ENCODE measurements around the gene NLGN1.

The NLGN1 gene

GRCh38 chr3:174168538-174169254, 771.2 kb downstream of the NLGN1 start:
- TF ChIP-seq GATA2 (IDR thresholded peaks at IDR 0.05; ENCODE audit: low read depth, low read length) (no peak), GATA3 (IDR thresholded peaks at IDR 0.05; ENCODE audit: low read depth, low read length) (no peak)

- TF ChIP-seq GATA2 (IDR thresholded peaks at IDR 0.05; ENCODE audit: low read depth, low read length): no peak
- TF ChIP-seq GATA3 (IDR thresholded peaks at IDR 0.05; ENCODE audit: low read depth, low read length): no peak
Observed at GRCh38 chr3:174169736-174170135, 772.2 kb downstream of the NLGN1 start.

- TF ChIP-seq GATA2 (IDR thresholded peaks at IDR 0.05; ENCODE audit: low read depth, low read length) (no peak), GATA3 (IDR thresholded peaks at IDR 0.05; ENCODE audit: low read depth, low read length) (no peak)
Observed at GRCh38 chr3:174170248-174170647, 772.7 kb downstream of the NLGN1 start.

- TF ChIP-seq GATA3 (IDR thresholded peaks at IDR 0.05; ENCODE audit: low read depth, low read length): peak; percentile 72
- TF ChIP-seq GATA2 (IDR thresholded peaks at IDR 0.05; ENCODE audit: low read depth, low read length): no peak; the same call in 1 of the 2 replicates
Observed at GRCh38 chr3:174186377-174186989, 788.9 kb downstream of the NLGN1 start.

- TF ChIP-seq GATA3 (IDR thresholded peaks at IDR 0.05; ENCODE audit: low read depth, low read length) (no peak), GATA2 (IDR thresholded peaks at IDR 0.05; ENCODE audit: low read depth, low read length) (no peak)
Observed at GRCh38 chr3:174191380-174191779, 793.8 kb downstream of the NLGN1 start.

GRCh38 chr3:174191895-174192294, 794.4 kb downstream of the NLGN1 start:
- TF ChIP-seq GATA2 (IDR thresholded peaks at IDR 0.05; ENCODE audit: low read depth, low read length) (no peak), GATA3 (IDR thresholded peaks at IDR 0.05; ENCODE audit: low read depth, low read length) (no peak)

GRCh38 chr3:174192471-174192870, 794.9 kb downstream of the NLGN1 start:
- TF ChIP-seq GATA2 (IDR thresholded peaks at IDR 0.05; ENCODE audit: low read depth, low read length): no peak
- TF ChIP-seq GATA3 (IDR thresholded peaks at IDR 0.05; ENCODE audit: low read depth, low read length): no peak

GRCh38 chr3:174193604-174194003, 796.1 kb downstream of the NLGN1 start:
- TF ChIP-seq GATA2 (IDR thresholded peaks at IDR 0.05; ENCODE audit: low read depth, low read length) (no peak), GATA3 (IDR thresholded peaks at IDR 0.05; ENCODE audit: low read depth, low read length) (no peak)

- TF ChIP-seq GATA3 (IDR thresholded peaks at IDR 0.05; ENCODE audit: low read depth, low read length) (no peak), GATA2 (IDR thresholded peaks at IDR 0.05; ENCODE audit: low read depth, low read length) (no peak)
Observed at GRCh38 chr3:174197416-174197815, 799.9 kb downstream of the NLGN1 start.

- TF ChIP-seq GATA2 (IDR thresholded peaks at IDR 0.05; ENCODE audit: low read depth, low read length) (no peak), GATA3 (IDR thresholded peaks at IDR 0.05; ENCODE audit: low read depth, low read length) (no peak)
Observed at GRCh38 chr3:174198199-174198598, 800.7 kb downstream of the NLGN1 start.

GRCh38 chr3:174199696-174200095, 802.2 kb downstream of the NLGN1 start:
- no peak for TF ChIP-seq GATA2 (IDR thresholded peaks at IDR 0.05; ENCODE audit: low read depth, low read length)
- TF ChIP-seq GATA3 (IDR thresholded peaks at IDR 0.05; ENCODE audit: low read depth, low read length): no peak

GRCh38 chr3:174202116-174202515, 804.6 kb downstream of the NLGN1 start:
- TF ChIP-seq GATA2 (IDR thresholded peaks at IDR 0.05; ENCODE audit: low read depth, low read length) (no peak), GATA3 (IDR thresholded peaks at IDR 0.05; ENCODE audit: low read depth, low read length) (no peak)

GRCh38 chr3:174202561-174202960, 805.0 kb downstream of the NLGN1 start:
- TF ChIP-seq GATA2 (IDR thresholded peaks at IDR 0.05; ENCODE audit: low read depth, low read length): no peak
- TF ChIP-seq GATA3 (IDR thresholded peaks at IDR 0.05; ENCODE audit: low read depth, low read length): no peak

- no peak for TF ChIP-seq GATA3 (IDR thresholded peaks at IDR 0.05; ENCODE audit: low read depth, low read length)
- TF ChIP-seq GATA2 (IDR thresholded peaks at IDR 0.05; ENCODE audit: low read depth, low read length): no peak
Observed at GRCh38 chr3:174204765-174205164, 807.2 kb downstream of the NLGN1 start.

GRCh38 chr3:174206607-174207192, 809.2 kb downstream of the NLGN1 start:
- no peak for TF ChIP-seq GATA2 (IDR thresholded peaks at IDR 0.05; ENCODE audit: low read depth, low read length)
- no peak for TF ChIP-seq GATA3 (IDR thresholded peaks at IDR 0.05; ENCODE audit: low read depth, low read length)

All from SH-SY5Y (cell line).